GM12801 (cell line): ENCODE data around the gene AAGAB.

Experiments
- CTCF ChIP-seq: IDR thresholded peaks from one replicate; pipeline ENCODE4 v1.5.1; 2011; ENCODE audit warnings: control low read depth; ENCODE audit not compliant: insufficient read length; ENCODE audit errors: extremely low read depth

AAGAB gene

GRCh38 chr15:67176195-67176971, 78.1 kb downstream of the AAGAB start:
- no peak for TF ChIP-seq CTCF

GRCh38 chr15:67175643-67176071, 78.8 kb downstream of the AAGAB start:
- TF ChIP-seq CTCF: no peak

GRCh38 chr15:67174864-67175573, 79.4 kb downstream of the AAGAB start:
- no peak for TF ChIP-seq CTCF

- TF ChIP-seq CTCF: no peak
Measured at GRCh38 chr15:67174446-67174845, 80.0 kb downstream of the AAGAB start.

- no peak for TF ChIP-seq CTCF
Measured at GRCh38 chr15:67173786-67174185, 80.7 kb downstream of the AAGAB start.

- TF ChIP-seq CTCF: no peak
Measured at GRCh38 chr15:67173005-67173404, 81.5 kb downstream of the AAGAB start.

GRCh38 chr15:67172172-67172571, 82.3 kb downstream of the AAGAB start:
- no peak for TF ChIP-seq CTCF
